ENCODE data around the gene SP2.

SP2 gene

DNA sequence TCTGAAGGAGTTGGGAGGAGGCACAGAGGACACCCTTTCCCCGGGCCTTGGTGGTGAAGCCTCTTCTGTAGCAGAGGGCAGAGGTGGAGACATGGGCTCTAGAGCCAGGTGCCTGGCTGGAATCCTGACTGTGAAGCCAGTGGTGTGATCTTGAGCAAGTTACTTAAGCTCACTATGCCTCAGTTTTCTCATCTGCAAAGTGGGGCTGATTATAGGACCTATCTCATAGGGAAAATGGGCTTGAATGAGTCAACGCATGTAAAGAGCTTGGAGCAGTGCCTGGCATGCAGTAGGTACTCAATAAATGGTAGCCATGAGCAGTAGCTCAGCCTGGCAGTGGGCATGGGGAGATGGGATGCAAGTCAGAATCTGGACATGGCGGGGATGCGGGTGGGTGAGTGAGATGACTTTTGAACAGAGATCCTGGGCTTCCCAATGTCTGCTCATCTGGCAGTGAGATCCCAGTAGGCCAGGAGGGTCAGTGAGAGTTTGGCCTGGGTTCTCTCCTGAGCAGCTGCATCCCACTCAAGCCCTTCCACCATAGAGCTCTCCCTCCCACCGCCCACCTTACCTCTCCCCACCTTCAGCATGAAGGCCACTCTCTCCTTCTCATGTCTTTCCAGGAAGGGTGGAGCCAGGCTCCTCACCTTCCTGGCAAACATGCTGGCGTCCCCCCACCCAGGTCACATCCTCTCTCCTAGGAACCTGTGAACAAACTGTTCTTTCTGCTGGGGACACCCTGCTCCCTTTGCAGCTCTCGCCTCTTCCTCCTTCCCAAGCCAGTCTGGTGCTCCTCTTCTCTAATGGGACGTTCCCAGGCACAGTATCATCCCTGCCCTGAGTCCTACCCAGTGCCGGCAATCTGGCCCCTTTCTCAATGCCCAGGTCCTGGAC is 13.1 kb upstream of the SP2 start:
- H3K9ac ChIP-seq (ENCODE audit: low read length), result no peak overlapping the region
- H3K27ac ChIP-seq (ENCODE audit: low read depth, low read length), result no peak overlapping the region
- no peaks in the 10 kb centered on the region for H3K9me3 ChIP-seq (ENCODE audit: control insufficient read depth, insufficient read depth, low read depth, low read length)
- H3K4me1 ChIP-seq (ENCODE audit: control insufficient read depth, insufficient read depth, low read length), result peaks cover 36% of the 10 kb centered on the region
- H3K27me3 ChIP-seq (ENCODE audit: control insufficient read depth, insufficient read depth, low read length), result no peaks in the 10 kb centered on the region
- no peak overlapping the region for H3K4me3 ChIP-seq (ENCODE audit: low read depth, low read length)
- H3K36me3 ChIP-seq (ENCODE audit: control insufficient read depth, insufficient read depth, low read length), result no peaks in the 10 kb centered on the region

DNA sequence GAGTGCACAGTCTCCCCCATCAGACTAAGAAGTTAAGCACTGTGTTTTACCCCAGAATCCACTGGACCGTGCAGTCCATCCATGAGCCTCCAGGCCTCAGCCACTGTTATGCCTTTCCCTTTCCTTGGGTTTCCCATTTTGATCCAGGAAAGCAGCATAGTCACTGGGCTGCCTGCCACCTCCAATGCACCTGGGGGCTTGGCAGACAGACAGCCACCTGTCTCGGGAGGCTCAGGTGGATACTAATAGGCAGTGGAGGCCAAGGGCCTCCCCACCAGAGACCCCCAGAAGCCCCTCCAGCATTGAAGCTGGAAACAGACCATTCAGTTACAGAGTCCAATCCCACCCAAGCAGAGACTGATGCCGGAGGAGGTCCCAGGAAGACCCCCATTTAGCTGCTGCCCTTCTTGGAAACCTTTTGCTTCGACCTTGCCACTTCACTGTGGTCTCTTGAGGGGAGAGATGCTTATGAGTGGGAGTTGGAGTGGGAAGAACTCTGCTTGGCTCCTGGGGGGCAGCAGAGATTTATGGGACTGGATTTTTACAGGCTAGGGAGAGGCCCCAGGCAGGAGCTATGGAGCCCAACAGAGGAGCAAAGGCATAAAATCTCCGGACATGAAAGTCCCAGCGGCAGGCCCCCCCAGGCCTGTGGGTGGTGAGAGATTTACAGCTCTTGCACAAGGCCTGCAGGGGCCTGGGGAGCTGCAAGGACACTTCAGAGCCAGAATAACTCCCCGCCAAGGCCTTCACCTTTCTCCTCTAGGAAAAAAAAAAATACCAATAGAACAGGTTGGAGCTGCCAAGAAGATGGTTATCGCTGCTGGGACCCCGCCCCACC is 12.2 kb upstream of the SP2 start:
- Histone ChIP-seq H3K27ac (ENCODE audit: low read depth, low read length) (no peak overlapping the region), H3K4me1 (ENCODE audit: control insufficient read depth, insufficient read depth, low read length) (peaks cover 29% of the 10 kb centered on the region), H3K27me3 (ENCODE audit: control insufficient read depth, insufficient read depth, low read length) (no peaks in the 10 kb centered on the region), H3K9ac (ENCODE audit: low read length) (no peak overlapping the region), H3K36me3 (ENCODE audit: control insufficient read depth, insufficient read depth, low read length) (no peaks in the 10 kb centered on the region), H3K4me3 (ENCODE audit: low read depth, low read length) (no peak overlapping the region), H3K9me3 (ENCODE audit: control insufficient read depth, insufficient read depth, low read depth, low read length) (no peaks in the 10 kb centered on the region)

DNA sequence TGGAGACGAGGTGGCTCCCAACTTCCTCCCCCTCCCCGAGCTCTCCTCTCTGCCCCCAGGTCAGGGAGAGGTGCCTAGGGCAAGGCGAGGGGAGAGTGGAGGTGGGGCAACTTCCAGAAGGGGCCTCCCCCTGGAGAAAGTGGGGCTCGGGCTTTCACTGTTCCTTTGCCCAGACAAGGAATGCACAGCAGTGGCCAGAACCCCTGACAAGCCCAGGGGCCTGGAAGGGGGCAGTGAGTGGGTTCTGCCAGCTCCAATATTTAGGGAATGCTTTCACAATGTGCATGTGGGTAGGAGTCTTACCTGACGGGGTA is 11.7 kb upstream of the SP2 start:
- no peaks in the 10 kb centered on the region for H3K9me3 ChIP-seq (ENCODE audit: control insufficient read depth, insufficient read depth, low read depth, low read length)
- H3K27ac ChIP-seq (ENCODE audit: low read depth, low read length), result no peak overlapping the region
- no peak overlapping the region for H3K9ac ChIP-seq (ENCODE audit: low read length)
- H3K4me1 ChIP-seq (ENCODE audit: control insufficient read depth, insufficient read depth, low read length), result peaks cover 25% of the 10 kb centered on the region
- H3K27me3 ChIP-seq (ENCODE audit: control insufficient read depth, insufficient read depth, low read length), result no peaks in the 10 kb centered on the region
- no peaks in the 10 kb centered on the region for H3K36me3 ChIP-seq (ENCODE audit: control insufficient read depth, insufficient read depth, low read length)
- H3K4me3 ChIP-seq (ENCODE audit: low read depth, low read length), result no peak overlapping the region

DNA sequence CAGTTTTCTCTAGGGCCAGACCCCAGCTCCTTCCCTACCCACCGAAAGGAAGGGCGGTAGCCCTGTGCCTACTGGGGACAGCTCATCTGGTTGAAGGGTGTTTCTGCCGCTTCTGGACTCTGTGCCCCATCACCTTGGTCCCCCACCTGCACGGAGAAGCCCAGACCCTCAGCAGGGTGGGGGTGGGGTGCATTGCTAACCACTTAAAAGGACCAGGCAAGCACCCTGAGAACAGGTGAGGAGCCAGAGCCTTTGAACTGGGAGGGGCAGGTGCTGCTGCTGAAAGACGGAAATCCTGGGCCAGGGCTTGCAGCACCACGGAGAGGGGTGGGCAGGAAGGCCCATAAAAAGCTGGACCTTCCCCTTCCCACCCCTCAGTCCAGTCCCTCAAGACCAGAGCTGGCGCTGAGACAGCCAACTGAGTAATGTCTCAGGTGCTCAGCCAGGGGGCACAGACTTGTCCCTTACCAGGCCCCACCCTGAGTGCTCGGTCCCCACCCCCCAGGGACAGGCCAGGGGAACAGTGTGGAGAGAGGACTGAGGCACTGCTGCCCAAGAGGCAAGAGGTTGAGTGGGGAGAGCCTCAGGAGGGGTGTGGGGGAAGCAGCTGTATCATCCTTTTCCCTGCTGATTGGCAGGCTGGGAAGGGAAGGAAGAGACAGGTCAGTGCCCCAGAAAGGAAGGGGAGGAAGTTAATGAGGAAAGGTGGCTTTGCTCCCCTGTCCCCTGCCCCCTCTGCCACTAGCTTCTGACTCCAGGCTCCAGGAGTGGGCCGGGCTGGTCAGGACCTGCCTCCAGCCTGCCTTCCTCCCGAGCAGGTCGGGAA is 10.9 kb upstream of the SP2 start:
- Histone ChIP-seq H3K9me3 (ENCODE audit: control insufficient read depth, insufficient read depth, low read depth, low read length) (no peaks in the 10 kb centered on the region), H3K36me3 (ENCODE audit: control insufficient read depth, insufficient read depth, low read length) (no peaks in the 10 kb centered on the region), H3K27me3 (ENCODE audit: control insufficient read depth, insufficient read depth, low read length) (no peaks in the 10 kb centered on the region), H3K27ac (ENCODE audit: low read depth, low read length) (no peak overlapping the region), H3K9ac (ENCODE audit: low read length) (no peak overlapping the region), H3K4me1 (ENCODE audit: control insufficient read depth, insufficient read depth, low read length) (peaks cover 25% of the 10 kb centered on the region), H3K4me3 (ENCODE audit: low read depth, low read length) (no peak overlapping the region)

DNA sequence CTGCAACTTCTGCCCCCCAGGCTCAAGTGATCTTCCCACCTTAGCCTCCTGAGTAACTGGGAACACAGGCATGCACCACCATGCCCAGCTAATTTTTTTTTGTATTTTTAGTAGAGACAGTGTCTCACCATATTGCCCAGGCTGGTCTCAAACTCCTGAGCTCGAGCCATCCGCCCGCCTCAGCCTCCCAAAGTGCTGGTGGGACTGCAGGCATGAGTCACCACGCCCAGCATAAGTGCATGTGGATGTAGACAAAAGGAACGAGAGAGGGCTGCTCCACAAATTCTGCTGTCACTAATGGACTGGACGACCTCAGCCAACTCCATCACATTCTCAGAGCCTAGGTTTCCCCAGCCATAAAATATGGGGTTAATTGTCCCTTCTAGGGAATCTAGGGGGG is 7.7 kb upstream of the SP2 start:
- no peaks in the 10 kb centered on the region for H3K36me3 ChIP-seq (ENCODE audit: control insufficient read depth, insufficient read depth, low read length)
- no peak overlapping the region for H3K27ac ChIP-seq (ENCODE audit: low read depth, low read length)
- peaks cover 25% of the 10 kb centered on the region for H3K4me1 ChIP-seq (ENCODE audit: control insufficient read depth, insufficient read depth, low read length)
- H3K9ac ChIP-seq (ENCODE audit: low read length), result no peak overlapping the region
- H3K9me3 ChIP-seq (ENCODE audit: control insufficient read depth, insufficient read depth, low read depth, low read length), result no peaks in the 10 kb centered on the region
- H3K27me3 ChIP-seq (ENCODE audit: control insufficient read depth, insufficient read depth, low read length), result no peaks in the 10 kb centered on the region
- no peak overlapping the region for H3K4me3 ChIP-seq (ENCODE audit: low read depth, low read length)

DNA sequence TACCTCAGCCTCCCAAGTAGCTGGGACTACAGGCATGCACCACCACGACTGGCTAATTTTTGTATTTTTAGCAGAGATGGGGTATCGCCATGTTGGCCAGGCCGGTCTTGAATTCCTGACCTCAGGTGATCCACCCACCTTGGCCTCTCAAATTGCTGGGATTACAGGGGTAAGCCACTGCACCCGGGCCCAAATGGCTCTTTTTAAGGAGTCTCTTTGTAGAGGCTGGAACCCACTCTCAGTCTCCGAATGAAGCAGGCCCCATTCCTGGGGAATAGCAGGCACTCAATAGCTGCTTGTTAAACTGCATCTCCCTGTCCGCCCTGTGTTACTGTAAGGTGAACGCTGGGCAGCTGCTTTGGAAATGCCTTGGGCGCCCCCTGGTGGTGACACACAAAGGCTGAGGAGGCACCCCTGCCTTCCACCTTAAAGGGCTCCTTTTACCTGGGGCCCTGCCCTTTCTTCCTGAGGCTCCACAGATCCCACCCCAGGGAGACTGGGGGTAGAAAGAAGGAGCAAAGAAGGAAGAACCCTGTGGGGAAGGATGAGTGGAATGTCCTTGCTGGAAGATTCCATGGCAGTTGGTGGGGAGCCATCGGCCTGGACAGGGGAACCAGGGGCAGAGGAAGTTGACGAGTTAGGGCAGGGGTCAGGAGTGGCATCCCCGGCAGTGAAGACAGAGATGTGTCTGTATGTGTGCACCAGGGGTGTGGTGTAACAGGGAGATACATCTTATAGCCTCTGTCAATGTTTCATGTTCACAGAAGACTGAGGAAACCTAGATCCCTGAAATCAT is 6.1 kb upstream of the SP2 start:
- Histone ChIP-seq H3K36me3 (ENCODE audit: control insufficient read depth, insufficient read depth, low read length) (no peaks in the 10 kb centered on the region), H3K4me1 (ENCODE audit: control insufficient read depth, insufficient read depth, low read length) (peaks cover 22% of the 10 kb centered on the region)

DNA sequence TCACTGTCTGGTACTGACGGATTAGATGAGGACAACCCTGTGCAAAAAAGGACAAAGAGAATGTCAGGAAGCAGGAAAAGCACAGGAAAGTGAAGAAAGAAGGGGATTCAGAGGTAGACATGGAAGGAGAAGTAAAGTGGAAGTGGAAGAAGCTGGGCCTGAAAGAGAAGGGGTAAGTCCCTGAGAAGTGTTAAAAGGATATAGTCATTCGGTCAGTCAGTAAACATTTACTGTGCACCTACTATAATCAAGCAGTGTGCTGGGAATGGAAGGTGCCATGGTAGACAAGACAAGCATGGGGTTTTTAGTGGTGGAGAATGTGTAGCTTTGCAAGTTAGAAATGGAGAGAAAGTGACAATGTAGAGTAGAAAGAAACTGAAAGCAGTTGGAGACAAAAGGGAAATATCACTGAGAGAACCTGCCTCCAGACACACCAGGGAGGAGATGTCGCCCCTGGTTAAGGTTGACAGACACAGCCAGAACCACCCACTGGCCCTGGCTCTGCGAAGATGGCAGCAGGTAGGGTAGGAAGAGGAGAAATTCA is 4.4 kb upstream of the SP2 start:
- Histone ChIP-seq H3K4me3 (ENCODE audit: low read depth, low read length) (no peak overlapping the region), H3K27ac (ENCODE audit: low read depth, low read length) (no peak overlapping the region), H3K9ac (ENCODE audit: low read length) (no peak overlapping the region), H3K4me1 (ENCODE audit: control insufficient read depth, insufficient read depth, low read length) (peaks cover 11% of the 10 kb centered on the region; the same call in 1 of the 2 replicates), H3K27me3 (ENCODE audit: control insufficient read depth, insufficient read depth, low read length) (no peaks in the 10 kb centered on the region), H3K36me3 (ENCODE audit: control insufficient read depth, insufficient read depth, low read length) (no peaks in the 10 kb centered on the region), H3K9me3 (ENCODE audit: control insufficient read depth, insufficient read depth, low read depth, low read length) (no peaks in the 10 kb centered on the region)

More for the DNA sequence above, 6.1 kb upstream of the SP2 start:
- H3K27me3 ChIP-seq (ENCODE audit: control insufficient read depth, insufficient read depth, low read length), result no peaks in the 10 kb centered on the region
- no peak overlapping the region for H3K27ac ChIP-seq (ENCODE audit: low read depth, low read length)
- no peaks in the 10 kb centered on the region for H3K9me3 ChIP-seq (ENCODE audit: control insufficient read depth, insufficient read depth, low read depth, low read length)
- H3K9ac ChIP-seq (ENCODE audit: low read length), result no peak overlapping the region
- no peak overlapping the region for H3K4me3 ChIP-seq (ENCODE audit: low read depth, low read length)

DNA sequence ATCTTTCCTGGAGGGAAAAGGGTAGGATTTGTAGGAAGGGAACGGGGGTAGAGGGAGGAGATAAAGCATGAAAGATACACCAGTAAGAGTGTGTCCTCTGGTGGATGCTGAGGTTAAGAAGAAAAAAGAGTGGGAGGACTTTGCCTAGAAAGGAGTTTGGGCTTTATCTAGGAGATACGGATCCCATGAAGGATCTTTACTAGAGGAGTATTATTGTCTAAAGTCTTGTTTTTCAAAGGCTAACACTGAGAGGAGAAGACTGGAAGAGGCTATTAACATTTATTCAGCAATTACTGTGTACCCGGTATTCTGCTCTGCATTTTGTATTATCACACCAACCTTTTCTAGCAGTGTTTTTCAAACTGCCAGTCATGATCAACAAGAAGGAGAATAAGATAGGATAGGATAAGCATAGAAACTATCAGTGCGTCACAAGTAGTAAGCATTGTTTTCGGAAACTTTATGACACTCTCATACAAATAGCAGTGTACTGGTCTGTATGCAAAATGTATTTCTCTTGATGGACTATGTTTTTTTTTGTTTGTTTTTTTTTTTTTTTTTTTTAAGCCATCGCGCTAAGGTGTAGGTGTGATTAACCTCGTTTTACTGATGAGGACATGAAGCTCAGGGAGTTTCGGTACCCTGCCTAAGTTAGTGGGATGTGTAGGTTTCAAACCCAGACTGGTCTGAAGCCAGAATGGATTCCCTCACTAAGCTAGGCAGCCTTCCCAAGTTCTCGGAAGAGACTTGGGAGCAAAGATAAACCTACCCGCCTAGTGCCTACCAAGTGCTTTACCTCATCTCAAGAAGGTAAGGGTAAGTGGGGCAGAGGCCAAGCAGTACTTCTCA is 1.3 kb upstream of the SP2 start:
- Histone ChIP-seq H3K4me3 (ENCODE audit: low read depth, low read length) (peak overlapping the region; percentile 76), H3K27me3 (ENCODE audit: control insufficient read depth, insufficient read depth, low read length) (no peaks in the 10 kb centered on the region), H3K4me1 (ENCODE audit: control insufficient read depth, insufficient read depth, low read length) (peaks cover 19% of the 10 kb centered on the region), H3K36me3 (ENCODE audit: control insufficient read depth, insufficient read depth, low read length) (no peaks in the 10 kb centered on the region), H3K27ac (ENCODE audit: low read depth, low read length) (no peak overlapping the region; the same call in 1 of the 2 replicates), H3K9ac (ENCODE audit: low read length) (peak overlapping the region; percentile 87), H3K9me3 (ENCODE audit: control insufficient read depth, insufficient read depth, low read depth, low read length) (no peaks in the 10 kb centered on the region)

DNA sequence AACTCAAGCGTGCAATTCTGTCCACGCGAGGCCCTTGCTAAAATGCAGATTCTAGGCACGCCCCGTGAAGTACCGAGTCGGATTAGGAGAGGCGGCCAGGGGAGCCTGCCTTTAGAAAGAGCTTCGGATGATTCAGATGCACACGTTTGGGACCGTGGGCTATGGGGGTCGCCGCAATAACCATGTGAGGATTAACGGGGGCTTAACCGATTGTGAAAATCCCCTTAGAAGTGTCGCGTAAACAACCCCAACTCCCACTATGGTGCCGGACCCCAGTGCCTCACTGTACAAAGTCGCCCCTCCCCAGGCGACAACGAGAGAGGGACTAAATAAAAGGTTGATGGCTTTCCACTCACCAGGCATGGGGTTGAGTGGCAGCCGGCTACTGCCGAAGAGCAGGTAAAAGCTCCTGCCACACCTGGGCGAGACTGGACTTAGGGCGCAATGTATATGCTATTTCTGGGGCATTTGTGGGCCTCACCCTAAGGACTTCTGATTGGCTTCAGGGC is 635 bp upstream of the SP2 start:
- Histone ChIP-seq H3K9ac (ENCODE audit: low read length) (peak overlapping the region; percentile 87), H3K36me3 (ENCODE audit: control insufficient read depth, insufficient read depth, low read length) (no peaks in the 10 kb centered on the region), H3K4me3 (ENCODE audit: low read depth, low read length) (peak overlapping the region; percentile 76), H3K9me3 (ENCODE audit: control insufficient read depth, insufficient read depth, low read depth, low read length) (no peaks in the 10 kb centered on the region), H3K4me1 (ENCODE audit: control insufficient read depth, insufficient read depth, low read length) (peaks cover 26% of the 10 kb centered on the region), H3K27me3 (ENCODE audit: control insufficient read depth, insufficient read depth, low read length) (no peaks in the 10 kb centered on the region), H3K27ac (ENCODE audit: low read depth, low read length) (no peak overlapping the region; the same call in 1 of the 2 replicates)
